Keratinocyte (primary cell): ENCODE measurements around the gene SORL1.

Source experiments
- CTCF ChIP-seq, 3 experiments: IDR thresholded peaks in 1 of 3; conservative IDR thresholded peaks in 1 of 3; optimal IDR thresholded peaks in 1 of 3; 2 replicates in 2 of 3; 3 replicates in 1 of 3; pipeline versions ENCODE3 to v1.5.1; 2011; ENCODE audit warnings: low read length in 3 of 3, mild to moderate bottlenecking in 3 of 3, moderate library complexity in 2 of 3, control low read depth in 1 of 3, inconsistent platforms in 1 of 3; ENCODE audit not compliant: insufficient read depth in 2 of 3; ENCODE audit errors: extremely low read depth in 1 of 3
- EZH2 ChIP-seq: IDR thresholded peaks from one replicate; pipeline ENCODE4 v1.6.1; 2012; ENCODE audit warnings: inconsistent platforms, mild to moderate bottlenecking, low read length, moderate library complexity

DNA sequence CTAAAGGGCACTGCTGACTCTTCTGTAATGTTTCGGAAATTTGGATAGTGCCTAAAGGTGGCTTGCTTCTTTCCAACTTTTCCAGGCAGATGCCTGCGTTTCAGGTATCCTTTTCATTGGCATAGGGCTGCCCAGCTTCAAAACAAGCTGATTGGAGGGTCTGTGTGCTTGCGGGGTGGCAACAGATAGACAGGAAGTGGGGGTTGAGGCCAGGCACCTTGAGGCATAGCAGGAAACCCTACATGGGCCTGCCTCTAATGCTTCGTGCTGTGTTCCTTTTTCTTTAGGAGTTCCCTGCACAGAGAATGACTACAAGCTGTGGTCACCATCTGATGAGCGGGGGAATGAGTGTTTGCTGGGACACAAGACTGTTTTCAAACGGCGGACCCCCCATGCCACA lies 92.8 kb downstream of the SORL1 start:
- no peak for TF ChIP-seq EZH2
- no peak for TF ChIP-seq CTCF (optimal IDR thresholded peaks at IDR 0.05 in 1 of 3, IDR thresholded peaks at IDR 0.05 in 1 of 3, conservative IDR thresholded peaks at IDR 0.05 in 1 of 3; ENCODE audit: extremely low read depth in 1 of 3, insufficient read depth in 2 of 3, low read length in 3 of 3)
